Measurements from ENCODE around the gene UXT. TPM values are rescaled to one million over a fixed set of nuclear protein-coding genes. Genes with fewer than 3 reads are reported as not detected.

The UXT gene
- total RNA-seq, 1 experiment from 2014 or later: 68.6 TPM

DNA sequence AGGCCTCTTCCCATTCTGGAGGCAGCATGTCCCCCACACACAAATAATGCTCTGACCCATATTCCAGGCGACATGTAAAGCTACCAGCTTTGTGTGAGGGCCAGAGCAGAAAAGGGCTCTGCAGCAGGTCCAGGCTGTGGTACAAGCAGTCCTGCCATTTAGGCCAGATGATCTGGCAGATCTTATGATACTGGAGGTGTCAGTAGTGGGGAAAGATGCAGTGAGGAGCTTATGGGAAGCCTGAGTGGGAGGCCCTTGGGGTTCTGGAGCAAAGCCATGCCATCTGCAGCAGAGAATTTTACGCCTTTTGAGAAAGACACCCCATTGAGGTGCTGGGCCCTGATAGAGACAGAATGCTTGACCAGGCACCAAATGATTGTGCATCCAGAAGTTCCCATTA is 47.1 kb downstream of the UXT start:
- no peak overlapping the region for H3K4me3 Mint-ChIP-seq
- no peaks in the 10 kb centered on the region; the same call in 1 of the 2 replicates for H3K27me3 Mint-ChIP-seq (ENCODE audit: low read depth)
- no peak for DNase-seq (ENCODE audit: low spot score)
- peaks cover 5% of the 10 kb centered on the region for H3K9me3 Mint-ChIP-seq
- ATAC-seq: no peak
- peaks cover 4% of the 10 kb centered on the region; the same call in 1 of the 2 replicates for H3K36me3 Mint-ChIP-seq
- peaks cover 19% of the 10 kb centered on the region for H3K4me1 Mint-ChIP-seq
- no peak overlapping the region for H3K27ac Mint-ChIP-seq
- ChIA-PET POLR2A (no interaction called here), CTCF (no interaction called here)
- no peak for TF ChIP-seq SMAD4 (CRISPR knock-in tag; IDR thresholded peaks at IDR 0.05)
- TF ChIP-seq, protein P1, sequence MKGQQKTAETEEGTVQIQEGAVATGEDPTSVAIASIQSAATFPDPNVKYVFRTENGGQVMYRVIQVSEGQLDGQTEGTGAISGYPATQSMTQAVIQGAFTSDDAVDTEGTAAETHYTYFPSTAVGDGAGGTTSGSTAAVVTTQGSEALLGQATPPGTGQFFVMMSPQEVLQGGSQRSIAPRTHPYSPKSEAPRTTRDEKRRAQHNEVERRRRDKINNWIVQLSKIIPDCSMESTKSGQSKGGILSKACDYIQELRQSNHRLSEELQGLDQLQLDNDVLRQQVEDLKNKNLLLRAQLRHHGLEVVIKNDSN (CRISPR knock-in tag; IDR thresholded peaks at IDR 0.05): no peak
- TF ChIP-seq TP53 (CRISPR knock-in tag; IDR thresholded peaks at IDR 0.05): no peak
- TF ChIP-seq, protein P2, sequence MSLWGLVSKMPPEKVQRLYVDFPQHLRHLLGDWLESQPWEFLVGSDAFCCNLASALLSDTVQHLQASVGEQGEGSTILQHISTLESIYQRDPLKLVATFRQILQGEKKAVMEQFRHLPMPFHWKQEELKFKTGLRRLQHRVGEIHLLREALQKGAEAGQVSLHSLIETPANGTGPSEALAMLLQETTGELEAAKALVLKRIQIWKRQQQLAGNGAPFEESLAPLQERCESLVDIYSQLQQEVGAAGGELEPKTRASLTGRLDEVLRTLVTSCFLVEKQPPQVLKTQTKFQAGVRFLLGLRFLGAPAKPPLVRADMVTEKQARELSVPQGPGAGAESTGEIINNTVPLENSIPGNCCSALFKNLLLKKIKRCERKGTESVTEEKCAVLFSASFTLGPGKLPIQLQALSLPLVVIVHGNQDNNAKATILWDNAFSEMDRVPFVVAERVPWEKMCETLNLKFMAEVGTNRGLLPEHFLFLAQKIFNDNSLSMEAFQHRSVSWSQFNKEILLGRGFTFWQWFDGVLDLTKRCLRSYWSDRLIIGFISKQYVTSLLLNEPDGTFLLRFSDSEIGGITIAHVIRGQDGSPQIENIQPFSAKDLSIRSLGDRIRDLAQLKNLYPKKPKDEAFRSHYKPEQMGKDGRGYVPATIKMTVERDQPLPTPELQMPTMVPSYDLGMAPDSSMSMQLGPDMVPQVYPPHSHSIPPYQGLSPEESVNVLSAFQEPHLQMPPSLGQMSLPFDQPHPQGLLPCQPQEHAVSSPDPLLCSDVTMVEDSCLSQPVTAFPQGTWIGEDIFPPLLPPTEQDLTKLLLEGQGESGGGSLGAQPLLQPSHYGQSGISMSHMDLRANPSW (CRISPR knock-in tag; conservative IDR thresholded peaks at IDR 0.05; ENCODE audit: low read depth): no peak
- TF ChIP-seq, protein P3, sequence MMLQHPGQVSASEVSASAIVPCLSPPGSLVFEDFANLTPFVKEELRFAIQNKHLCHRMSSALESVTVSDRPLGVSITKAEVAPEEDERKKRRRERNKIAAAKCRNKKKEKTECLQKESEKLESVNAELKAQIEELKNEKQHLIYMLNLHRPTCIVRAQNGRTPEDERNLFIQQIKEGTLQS (CRISPR knock-in tag; conservative IDR thresholded peaks at IDR 0.05): no peak
- no peak for TF ChIP-seq OVOL2 (CRISPR knock-in tag; IDR thresholded peaks at IDR 0.05; ENCODE audit: borderline replicate concordance)

DNA sequence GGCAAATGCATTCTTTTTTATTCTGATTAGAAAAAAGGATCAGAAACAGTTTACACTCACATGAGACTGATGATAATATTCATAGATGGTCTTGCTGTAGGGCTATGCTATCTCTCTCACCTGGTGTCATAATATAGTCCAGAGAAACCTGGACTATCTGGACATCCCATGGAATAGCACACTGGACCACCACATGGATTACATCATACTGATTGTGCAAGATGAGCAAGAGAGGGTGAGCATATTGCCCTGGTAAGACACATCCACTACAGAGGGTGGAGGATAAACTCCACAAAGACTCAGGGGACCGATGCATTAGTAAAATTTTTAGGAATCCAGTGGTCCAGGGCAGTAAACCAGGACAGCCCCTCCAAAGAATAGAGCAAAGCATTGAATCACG is 47.5 kb downstream of the UXT start:
- H3K9me3 Mint-ChIP-seq: peaks cover 5% of the 10 kb centered on the region
- TF ChIP-seq NFATC4 (CRISPR knock-in tag; IDR thresholded peaks at IDR 0.05) (no peak), ZNF121 (CRISPR knock-in tag; IDR thresholded peaks at IDR 0.05) (no peak), JUN (CRISPR knock-in tag; IDR thresholded peaks at IDR 0.05) (no peak), TCF7 (CRISPR knock-in tag; IDR thresholded peaks at IDR 0.05; ENCODE audit: low read depth) (no peak)
- TF ChIP-seq, protein P4, sequence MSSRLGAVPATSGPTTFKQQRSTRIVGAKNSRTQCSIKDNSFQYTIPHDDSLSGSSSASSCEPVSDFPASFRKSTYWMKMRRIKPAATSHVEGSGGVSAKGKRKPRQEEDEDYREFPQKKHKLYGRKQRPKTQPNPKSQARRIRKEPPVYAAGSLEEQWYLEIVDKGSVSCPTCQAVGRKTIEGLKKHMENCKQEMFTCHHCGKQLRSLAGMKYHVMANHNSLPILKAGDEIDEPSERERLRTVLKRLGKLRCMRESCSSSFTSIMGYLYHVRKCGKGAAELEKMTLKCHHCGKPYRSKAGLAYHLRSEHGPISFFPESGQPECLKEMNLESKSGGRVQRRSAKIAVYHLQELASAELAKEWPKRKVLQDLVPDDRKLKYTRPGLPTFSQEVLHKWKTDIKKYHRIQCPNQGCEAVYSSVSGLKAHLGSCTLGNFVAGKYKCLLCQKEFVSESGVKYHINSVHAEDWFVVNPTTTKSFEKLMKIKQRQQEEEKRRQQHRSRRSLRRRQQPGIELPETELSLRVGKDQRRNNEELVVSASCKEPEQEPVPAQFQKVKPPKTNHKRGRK (CRISPR knock-in tag; IDR thresholded peaks at IDR 0.05; ENCODE audit: borderline replicate concordance): no peak

DNA sequence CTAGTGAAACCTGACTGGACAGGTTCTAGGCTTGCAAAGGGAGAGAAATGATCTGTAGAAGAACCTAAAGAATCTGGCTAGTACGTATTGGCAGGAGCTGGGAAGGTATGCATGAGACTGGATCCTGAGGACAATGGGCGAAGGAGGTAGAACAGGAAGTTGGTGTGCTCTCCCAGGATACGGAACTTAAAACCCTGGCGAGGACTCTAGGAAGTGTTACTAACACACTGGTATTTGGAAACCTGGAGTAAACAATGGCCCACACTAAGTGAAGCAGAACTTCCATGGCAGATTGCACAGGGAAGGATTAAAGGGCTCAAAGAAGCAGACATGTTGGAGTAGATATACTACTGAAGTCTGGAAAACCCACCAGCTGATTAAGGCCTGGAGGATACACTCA is 48.5 kb downstream of the UXT start:
- H3K9me3 Mint-ChIP-seq: peaks cover 5% of the 10 kb centered on the region
- CTCF ChIA-PET: no interaction called here
- no peaks in the 10 kb centered on the region for H3K27me3 Mint-ChIP-seq (ENCODE audit: low read depth)
- DNase-seq (ENCODE audit: low spot score) (no peak), ATAC-seq (no peak)
- no peak overlapping the region for H3K4me3 Mint-ChIP-seq
- H3K36me3 Mint-ChIP-seq: peaks cover 4% of the 10 kb centered on the region; the same call in 1 of the 2 replicates
- POLR2A ChIA-PET: no interaction called here
- no peak overlapping the region for H3K27ac Mint-ChIP-seq
- H3K4me1 Mint-ChIP-seq: peaks cover 19% of the 10 kb centered on the region
- TF ChIP-seq FOXJ3 (CRISPR knock-in tag; IDR thresholded peaks at IDR 0.05; ENCODE audit: borderline replicate concordance) (no peak), TCF7 (CRISPR knock-in tag; IDR thresholded peaks at IDR 0.05; ENCODE audit: low read depth) (no peak), ZNF121 (CRISPR knock-in tag; IDR thresholded peaks at IDR 0.05) (no peak), EMX1 (CRISPR knock-in tag; IDR thresholded peaks at IDR 0.05) (no peak), SP1 (CRISPR knock-in tag; conservative IDR thresholded peaks at IDR 0.05) (no peak), NFYB (CRISPR knock-in tag; conservative IDR thresholded peaks at IDR 0.05; ENCODE audit: low read depth) (no peak), RORB (CRISPR knock-in tag; IDR thresholded peaks at IDR 0.05) (no peak), SOX15 (CRISPR knock-in tag; IDR thresholded peaks at IDR 0.05) (no peak), ZNF232 (CRISPR knock-in tag; IDR thresholded peaks at IDR 0.05) (no peak), SMAD4 (CRISPR knock-in tag; IDR thresholded peaks at IDR 0.05) (no peak)
- TF ChIP-seq, protein P5, sequence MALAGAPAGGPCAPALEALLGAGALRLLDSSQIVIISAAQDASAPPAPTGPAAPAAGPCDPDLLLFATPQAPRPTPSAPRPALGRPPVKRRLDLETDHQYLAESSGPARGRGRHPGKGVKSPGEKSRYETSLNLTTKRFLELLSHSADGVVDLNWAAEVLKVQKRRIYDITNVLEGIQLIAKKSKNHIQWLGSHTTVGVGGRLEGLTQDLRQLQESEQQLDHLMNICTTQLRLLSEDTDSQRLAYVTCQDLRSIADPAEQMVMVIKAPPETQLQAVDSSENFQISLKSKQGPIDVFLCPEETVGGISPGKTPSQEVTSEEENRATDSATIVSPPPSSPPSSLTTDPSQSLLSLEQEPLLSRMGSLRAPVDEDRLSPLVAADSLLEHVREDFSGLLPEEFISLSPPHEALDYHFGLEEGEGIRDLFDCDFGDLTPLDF (CRISPR knock-in tag; IDR thresholded peaks at IDR 0.05): no peak
- TF ChIP-seq, protein P6, sequence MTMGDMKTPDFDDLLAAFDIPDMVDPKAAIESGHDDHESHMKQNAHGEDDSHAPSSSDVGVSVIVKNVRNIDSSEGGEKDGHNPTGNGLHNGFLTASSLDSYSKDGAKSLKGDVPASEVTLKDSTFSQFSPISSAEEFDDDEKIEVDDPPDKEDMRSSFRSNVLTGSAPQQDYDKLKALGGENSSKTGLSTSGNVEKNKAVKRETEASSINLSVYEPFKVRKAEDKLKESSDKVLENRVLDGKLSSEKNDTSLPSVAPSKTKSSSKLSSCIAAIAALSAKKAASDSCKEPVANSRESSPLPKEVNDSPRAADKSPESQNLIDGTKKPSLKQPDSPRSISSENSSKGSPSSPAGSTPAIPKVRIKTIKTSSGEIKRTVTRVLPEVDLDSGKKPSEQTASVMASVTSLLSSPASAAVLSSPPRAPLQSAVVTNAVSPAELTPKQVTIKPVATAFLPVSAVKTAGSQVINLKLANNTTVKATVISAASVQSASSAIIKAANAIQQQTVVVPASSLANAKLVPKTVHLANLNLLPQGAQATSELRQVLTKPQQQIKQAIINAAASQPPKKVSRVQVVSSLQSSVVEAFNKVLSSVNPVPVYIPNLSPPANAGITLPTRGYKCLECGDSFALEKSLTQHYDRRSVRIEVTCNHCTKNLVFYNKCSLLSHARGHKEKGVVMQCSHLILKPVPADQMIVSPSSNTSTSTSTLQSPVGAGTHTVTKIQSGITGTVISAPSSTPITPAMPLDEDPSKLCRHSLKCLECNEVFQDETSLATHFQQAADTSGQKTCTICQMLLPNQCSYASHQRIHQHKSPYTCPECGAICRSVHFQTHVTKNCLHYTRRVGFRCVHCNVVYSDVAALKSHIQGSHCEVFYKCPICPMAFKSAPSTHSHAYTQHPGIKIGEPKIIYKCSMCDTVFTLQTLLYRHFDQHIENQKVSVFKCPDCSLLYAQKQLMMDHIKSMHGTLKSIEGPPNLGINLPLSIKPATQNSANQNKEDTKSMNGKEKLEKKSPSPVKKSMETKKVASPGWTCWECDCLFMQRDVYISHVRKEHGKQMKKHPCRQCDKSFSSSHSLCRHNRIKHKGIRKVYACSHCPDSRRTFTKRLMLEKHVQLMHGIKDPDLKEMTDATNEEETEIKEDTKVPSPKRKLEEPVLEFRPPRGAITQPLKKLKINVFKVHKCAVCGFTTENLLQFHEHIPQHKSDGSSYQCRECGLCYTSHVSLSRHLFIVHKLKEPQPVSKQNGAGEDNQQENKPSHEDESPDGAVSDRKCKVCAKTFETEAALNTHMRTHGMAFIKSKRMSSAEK (CRISPR knock-in tag; IDR thresholded peaks at IDR 0.05; ENCODE audit: borderline replicate concordance): no peak
- TF ChIP-seq, protein P7, sequence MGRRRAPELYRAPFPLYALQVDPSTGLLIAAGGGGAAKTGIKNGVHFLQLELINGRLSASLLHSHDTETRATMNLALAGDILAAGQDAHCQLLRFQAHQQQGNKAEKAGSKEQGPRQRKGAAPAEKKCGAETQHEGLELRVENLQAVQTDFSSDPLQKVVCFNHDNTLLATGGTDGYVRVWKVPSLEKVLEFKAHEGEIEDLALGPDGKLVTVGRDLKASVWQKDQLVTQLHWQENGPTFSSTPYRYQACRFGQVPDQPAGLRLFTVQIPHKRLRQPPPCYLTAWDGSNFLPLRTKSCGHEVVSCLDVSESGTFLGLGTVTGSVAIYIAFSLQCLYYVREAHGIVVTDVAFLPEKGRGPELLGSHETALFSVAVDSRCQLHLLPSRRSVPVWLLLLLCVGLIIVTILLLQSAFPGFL (CRISPR knock-in tag; IDR thresholded peaks at IDR 0.05; ENCODE audit: borderline replicate concordance): no peak

More for the DNA sequence above, 47.5 kb downstream of the UXT start:
- ChIA-PET CTCF (no interaction called here), POLR2A (no interaction called here)
- Mint-ChIP-seq H3K27ac (no peak overlapping the region), H3K4me3 (no peak overlapping the region), H3K27me3 (ENCODE audit: low read depth) (no peaks in the 10 kb centered on the region), H3K36me3 (peaks cover 4% of the 10 kb centered on the region; the same call in 1 of the 2 replicates), H3K4me1 (peaks cover 19% of the 10 kb centered on the region)
- ATAC-seq (no peak), DNase-seq (ENCODE audit: low spot score) (no peak)

Data from WTC11 (cell line).